ENCODE measurements around the gene OXNAD1.

The OXNAD1 gene

DNA sequence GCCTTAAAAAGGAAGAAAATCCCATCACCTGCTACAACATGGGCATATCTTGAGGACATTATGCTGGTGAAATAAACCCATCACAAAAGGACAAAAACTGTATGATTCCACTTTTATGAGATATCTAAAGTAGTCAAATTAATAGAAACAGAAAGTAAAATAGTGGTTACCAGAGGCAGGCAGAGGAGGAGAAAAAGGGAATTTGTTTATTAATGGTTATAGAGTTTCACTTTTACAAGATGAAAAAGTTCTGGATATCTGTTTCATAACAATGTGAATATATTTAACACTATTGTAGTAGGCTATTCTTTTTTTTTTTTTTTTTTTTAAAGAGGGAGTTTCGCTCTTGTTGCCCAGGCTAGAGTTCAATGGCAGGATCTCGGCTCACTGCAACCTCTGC lies 40.7 kb upstream of the OXNAD1 start:
- H3K27ac Mint-ChIP-seq: no peak overlapping the region
- no peaks in the 10 kb centered on the region for H3K36me3 Mint-ChIP-seq (ENCODE audit: low read depth)
- peaks cover 12% of the 10 kb centered on the region for H3K27me3 Mint-ChIP-seq (ENCODE audit: low read depth)
- peaks cover 4% of the 10 kb centered on the region for H3K9me3 Mint-ChIP-seq
- no peak overlapping the region for H3K4me3 Mint-ChIP-seq
- H3K4me1 Mint-ChIP-seq: no peaks in the 10 kb centered on the region
- no peak for TF ChIP-seq CTCF (IDR thresholded peaks at IDR 0.05; ENCODE audit: unreplicated experiment in 3 of 3)

DNA sequence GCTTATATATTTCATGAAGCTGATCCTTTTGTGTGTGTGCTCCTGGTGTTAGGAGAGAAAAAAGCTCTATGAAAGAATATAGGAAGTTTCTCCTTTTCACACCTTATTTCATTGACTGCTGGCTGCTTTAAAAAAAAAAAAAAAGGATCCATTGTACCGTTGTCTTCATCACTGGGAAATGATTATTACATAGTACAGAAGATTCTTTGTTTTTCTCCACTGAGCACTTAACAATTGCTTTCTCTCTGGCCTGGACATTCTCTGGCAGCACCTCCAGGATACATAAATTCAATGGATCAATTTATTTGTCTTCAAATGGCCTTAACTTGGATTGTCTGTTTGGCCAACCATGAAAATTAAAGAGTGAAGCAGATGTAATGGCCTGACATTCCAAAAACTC lies 37.4 kb upstream of the OXNAD1 start:
- H3K36me3 Mint-ChIP-seq (ENCODE audit: low read depth): no peaks in the 10 kb centered on the region
- H3K4me1 Mint-ChIP-seq: no peaks in the 10 kb centered on the region

DNA sequence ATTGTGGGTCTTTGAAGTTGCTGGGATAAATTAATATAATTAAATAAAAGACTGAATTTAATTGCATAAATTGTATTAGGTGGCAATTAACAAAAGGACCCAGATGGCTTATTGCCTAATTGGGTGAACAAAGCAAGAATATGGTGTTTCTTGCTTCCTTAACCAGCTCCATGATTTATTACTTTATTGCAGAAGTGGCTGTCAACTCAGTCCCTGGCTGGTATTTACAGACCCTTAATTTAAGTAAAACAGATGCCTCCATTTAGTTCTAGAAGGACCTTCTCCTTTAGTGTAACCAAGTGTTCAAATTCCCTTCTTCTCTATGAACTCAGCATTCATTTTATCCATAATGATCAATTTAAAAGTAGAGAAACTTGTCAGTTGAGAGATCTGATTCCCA lies 35.3 kb upstream of the OXNAD1 start:
- H3K9me3 Mint-ChIP-seq: no peaks in the 10 kb centered on the region
- H3K27ac Mint-ChIP-seq: no peak overlapping the region
- TF ChIP-seq CTCF (IDR thresholded peaks at IDR 0.05; ENCODE audit: unreplicated experiment in 3 of 3): no peak
- no peaks in the 10 kb centered on the region for H3K36me3 Mint-ChIP-seq (ENCODE audit: low read depth)
- H3K4me3 Mint-ChIP-seq: no peak overlapping the region
- H3K27me3 Mint-ChIP-seq (ENCODE audit: low read depth): peaks cover 8% of the 10 kb centered on the region
- no peaks in the 10 kb centered on the region for H3K4me1 Mint-ChIP-seq

More for the DNA sequence above, 37.4 kb upstream of the OXNAD1 start:
- H3K9me3 Mint-ChIP-seq: no peaks in the 10 kb centered on the region
- H3K27me3 Mint-ChIP-seq (ENCODE audit: low read depth): peaks cover 9% of the 10 kb centered on the region
- H3K4me3 Mint-ChIP-seq: no peak overlapping the region
- no peak for TF ChIP-seq CTCF (IDR thresholded peaks at IDR 0.05; ENCODE audit: unreplicated experiment in 3 of 3)
- H3K27ac Mint-ChIP-seq: no peak overlapping the region

- Mint-ChIP-seq H3K36me3 (ENCODE audit: low read depth) (no peaks in the 10 kb centered on the region), H3K4me3 (no peak overlapping the region), H3K27ac (no peak overlapping the region), H3K9me3 (no peaks in the 10 kb centered on the region), H3K4me1 (no peaks in the 10 kb centered on the region), H3K27me3 (ENCODE audit: low read depth) (peaks cover 8% of the 10 kb centered on the region)
- no peak for TF ChIP-seq CTCF (IDR thresholded peaks at IDR 0.05; ENCODE audit: unreplicated experiment in 3 of 3)
Measured at GRCh38 chr3:16231983-16232382, 33.0 kb upstream of the OXNAD1 start.

- peaks cover 5% of the 10 kb centered on the region for H3K27me3 Mint-ChIP-seq (ENCODE audit: low read depth)
- no peak for TF ChIP-seq CTCF (IDR thresholded peaks at IDR 0.05; ENCODE audit: unreplicated experiment in 3 of 3)
- H3K9me3 Mint-ChIP-seq: no peaks in the 10 kb centered on the region
- no peak overlapping the region for H3K27ac Mint-ChIP-seq
- no peaks in the 10 kb centered on the region for H3K4me1 Mint-ChIP-seq
- no peaks in the 10 kb centered on the region for H3K36me3 Mint-ChIP-seq (ENCODE audit: low read depth)
- no peak overlapping the region for H3K4me3 Mint-ChIP-seq
Measured at GRCh38 chr3:16233806-16234205, 31.2 kb upstream of the OXNAD1 start.

GRCh38 chr3:16234281-16234680 lies 30.7 kb upstream of the OXNAD1 start:
- no peaks in the 10 kb centered on the region for H3K36me3 Mint-ChIP-seq (ENCODE audit: low read depth)
- H3K27me3 Mint-ChIP-seq (ENCODE audit: low read depth): peaks cover 5% of the 10 kb centered on the region
- H3K4me3 Mint-ChIP-seq: no peak overlapping the region
- H3K27ac Mint-ChIP-seq: no peak overlapping the region
- no peak for TF ChIP-seq CTCF (IDR thresholded peaks at IDR 0.05; ENCODE audit: unreplicated experiment in 3 of 3)
- no peaks in the 10 kb centered on the region for H3K9me3 Mint-ChIP-seq
- H3K4me1 Mint-ChIP-seq: no peaks in the 10 kb centered on the region
